Spleen (tissue), 7 donors: ENCODE data around the gene WFDC6.

Experiments used
- CTCF ChIP-seq, 11 experiments: fragments of 200-600 bp in 7 of 11; fragments of 450-650 bp in 4 of 11; sonication (generic) in 4 of 11; IDR thresholded peaks in 8 of 11; conservative IDR thresholded peaks in 3 of 11; 1 replicate in 7 of 11; 2 replicates in 4 of 11; pipeline versions ENCODE4 v1.4.0 to v1.8.0; 2016 to 2021; ENCODE audit warnings: antibody characterized with exemption in 11 of 11, inconsistent platforms in 4 of 11, mild to moderate bottlenecking in 1 of 11
- POLR2A ChIP-seq, 3 donors: fragments of 450-650 bp; IDR thresholded peaks; one replicate each; pipeline ENCODE4 v1.5.1; 2017; ENCODE audit warnings: antibody characterized with exemption in 3 of 3, mild to moderate bottlenecking in 1 of 3
- donor health status: DM: no; HTN: no; CAD: no; lungs with moderate emphysema.
- donor health status: DM: no; HTN: no; CAD: no.
- donor health status: DM: no; HTN: no; CAD: no.

GRCh38 chr20:45518282-45518681 lies 21.0 kb downstream of the WFDC6 start:
- TF ChIP-seq CTCF (IDR thresholded peaks at IDR 0.05 in 8 of 11, conservative IDR thresholded peaks at IDR 0.05 in 3 of 11): no peak
- no peak for TF ChIP-seq POLR2A (IDR thresholded peaks at IDR 0.05)
